ENCODE measurements around the gene GIMAP7. TPM values are rescaled to one million over a fixed set of nuclear protein-coding genes. Genes with fewer than 3 reads are reported as not detected.

Gene GIMAP7
- total and polyA plus RNA-seq, 7 donors = 10.7 to 23.7 (median 15.0) TPM

DNA sequence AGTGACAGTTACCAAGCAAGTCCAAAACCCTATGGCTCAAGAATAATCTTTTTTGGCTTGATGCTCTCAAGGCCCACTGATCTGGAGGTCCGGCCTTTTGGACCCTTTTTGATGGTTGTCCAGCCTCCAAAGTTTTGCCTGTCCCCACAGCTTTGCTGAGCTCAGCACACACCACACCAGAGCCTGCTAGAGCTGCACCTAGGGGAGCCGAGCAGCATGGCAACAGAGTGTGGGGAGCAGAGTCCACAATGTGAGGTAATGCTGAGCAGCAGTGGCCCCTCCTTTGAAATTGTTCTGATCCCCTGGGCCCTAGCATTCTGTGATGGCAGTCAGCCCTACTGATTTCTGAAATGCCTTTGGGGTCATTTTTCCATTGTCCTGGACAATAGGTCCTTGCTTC, 9.3 kb downstream of the GIMAP7 start:
- no peak for ATAC-seq
- TF ChIP-seq, protein P1, sequence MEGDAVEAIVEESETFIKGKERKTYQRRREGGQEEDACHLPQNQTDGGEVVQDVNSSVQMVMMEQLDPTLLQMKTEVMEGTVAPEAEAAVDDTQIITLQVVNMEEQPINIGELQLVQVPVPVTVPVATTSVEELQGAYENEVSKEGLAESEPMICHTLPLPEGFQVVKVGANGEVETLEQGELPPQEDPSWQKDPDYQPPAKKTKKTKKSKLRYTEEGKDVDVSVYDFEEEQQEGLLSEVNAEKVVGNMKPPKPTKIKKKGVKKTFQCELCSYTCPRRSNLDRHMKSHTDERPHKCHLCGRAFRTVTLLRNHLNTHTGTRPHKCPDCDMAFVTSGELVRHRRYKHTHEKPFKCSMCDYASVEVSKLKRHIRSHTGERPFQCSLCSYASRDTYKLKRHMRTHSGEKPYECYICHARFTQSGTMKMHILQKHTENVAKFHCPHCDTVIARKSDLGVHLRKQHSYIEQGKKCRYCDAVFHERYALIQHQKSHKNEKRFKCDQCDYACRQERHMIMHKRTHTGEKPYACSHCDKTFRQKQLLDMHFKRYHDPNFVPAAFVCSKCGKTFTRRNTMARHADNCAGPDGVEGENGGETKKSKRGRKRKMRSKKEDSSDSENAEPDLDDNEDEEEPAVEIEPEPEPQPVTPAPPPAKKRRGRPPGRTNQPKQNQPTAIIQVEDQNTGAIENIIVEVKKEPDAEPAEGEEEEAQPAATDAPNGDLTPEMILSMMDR (IDR thresholded peaks at IDR 0.05) = no peak
- Histone ChIP-seq H3K27ac (no peak overlapping the region), H3K4me3 (no peak overlapping the region), H3K9me3 (peaks cover 12% of the 10 kb centered on the region), H3K4me1 (no peaks in the 10 kb centered on the region), H3K36me3 (ENCODE audit: insufficient read depth in 1 of 2, low read depth in 1 of 2) (no peaks in the 10 kb centered on the region), H3K27me3 (ENCODE audit: insufficient read depth in 3 of 3, low read length in 2 of 3) (no peaks in the 10 kb centered on the region)
- intact Hi-C loops (cut with DNase I) = no loop called here
- WGBS, 3 donors = 22 to 66% (median 34%) methylated on average over 2 of the region's 2 CpGs
- DNase-seq = no peak

DNA sequence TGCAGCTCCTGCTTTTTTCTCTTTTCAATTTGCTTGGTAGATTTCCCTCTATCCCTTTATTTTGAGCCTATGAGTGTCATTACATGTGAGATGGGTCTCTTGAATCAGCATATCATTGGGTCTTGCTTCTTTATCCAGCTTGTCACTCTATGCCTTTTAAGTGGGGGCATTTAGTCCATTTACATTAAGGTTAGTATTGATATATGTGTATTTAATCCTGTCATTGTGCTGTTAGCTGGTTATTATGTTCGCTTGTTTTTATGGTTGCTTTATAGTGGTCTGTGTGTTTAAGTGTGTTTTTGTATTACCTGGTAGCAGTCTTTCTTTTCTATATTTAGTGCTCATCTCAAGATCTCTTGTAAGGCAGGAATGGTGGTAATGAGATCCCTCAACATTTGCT, 17.0 kb downstream of the GIMAP7 start:
- TF ChIP-seq, protein P1 (IDR thresholded peaks at IDR 0.05) = no peak
- no peak for ATAC-seq
- intact Hi-C loops (cut with DNase I) = no loop called here
- no peak for DNase-seq
- H3K4me1 ChIP-seq = no peaks in the 10 kb centered on the region
- no peaks in the 10 kb centered on the region for H3K27me3 ChIP-seq (ENCODE audit: insufficient read depth in 3 of 3, low read length in 2 of 3)
- no peak overlapping the region for H3K4me3 ChIP-seq
- no peak overlapping the region for H3K27ac ChIP-seq
- H3K36me3 ChIP-seq (ENCODE audit: insufficient read depth in 1 of 2, low read depth in 1 of 2) = no peaks in the 10 kb centered on the region
- 69 to 87% (median 82%) methylated on average over 1 of the region's 1 CpG for WGBS, 3 donors
- H3K9me3 ChIP-seq = peaks cover 19% of the 10 kb centered on the region

DNA sequence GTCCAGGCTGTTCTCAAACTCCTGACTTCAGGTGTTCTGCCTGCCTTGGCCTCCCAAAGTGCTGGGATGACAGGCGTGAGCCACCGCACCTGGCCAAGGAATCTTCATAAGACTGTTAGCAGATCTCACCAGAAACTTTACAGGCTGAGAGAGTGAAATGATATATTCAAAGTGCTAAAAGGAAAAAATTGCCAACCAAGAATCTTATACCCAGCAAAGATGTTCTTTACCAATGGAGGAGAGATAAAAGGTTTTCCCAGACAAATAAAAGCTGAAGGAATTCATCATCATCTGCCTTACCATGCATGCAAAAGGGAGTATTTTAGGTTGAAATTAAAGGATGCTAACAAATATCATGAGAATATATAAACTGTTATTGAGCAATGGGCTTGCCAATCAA, 23.6 kb downstream of the GIMAP7 start:
- H3K4me1 ChIP-seq = no peaks in the 10 kb centered on the region
- WGBS, 3 donors = 94 to 96% (median 96%) methylated on average over 2 of the region's 2 CpGs
- TF ChIP-seq, protein P1 (IDR thresholded peaks at IDR 0.05) = no peak
- ATAC-seq = no peak
- peaks cover 6% of the 10 kb centered on the region for H3K9me3 ChIP-seq
- intact Hi-C loops (cut with DNase I) = no loop called here
- no peak overlapping the region for H3K4me3 ChIP-seq
- no peaks in the 10 kb centered on the region for H3K36me3 ChIP-seq (ENCODE audit: insufficient read depth in 1 of 2, low read depth in 1 of 2)
- H3K27ac ChIP-seq = no peak overlapping the region
- H3K27me3 ChIP-seq (ENCODE audit: insufficient read depth in 3 of 3, low read length in 2 of 3) = no peaks in the 10 kb centered on the region
- no peak for DNase-seq

DNA sequence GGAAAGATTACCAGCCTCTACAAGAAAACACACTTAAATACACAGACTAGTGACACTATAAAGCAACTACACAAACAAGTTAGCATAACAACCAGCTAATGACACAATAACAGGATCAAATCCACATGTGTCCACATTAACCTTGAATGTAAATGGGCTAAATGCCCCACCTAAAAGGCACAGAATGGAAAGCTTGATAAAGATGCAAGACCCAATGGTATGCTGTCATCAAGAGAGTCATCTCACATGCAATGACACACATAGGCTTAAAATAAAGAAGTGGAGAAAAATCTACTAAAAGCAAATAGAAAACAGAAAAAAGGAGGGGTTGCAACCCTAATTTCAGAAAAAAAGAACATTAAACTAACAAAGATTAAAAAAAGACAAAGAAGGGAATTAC, 38.5 kb downstream of the GIMAP7 start:
- Histone ChIP-seq H3K27ac (no peak overlapping the region), H3K27me3 (ENCODE audit: insufficient read depth in 3 of 3, low read length in 2 of 3) (no peaks in the 10 kb centered on the region), H3K9me3 (peaks cover 6% of the 10 kb centered on the region), H3K4me3 (no peak overlapping the region), H3K36me3 (ENCODE audit: insufficient read depth in 1 of 2, low read depth in 1 of 2) (no peaks in the 10 kb centered on the region), H3K4me1 (no peaks in the 10 kb centered on the region)
- ATAC-seq = no peak
- TF ChIP-seq, protein P1 (IDR thresholded peaks at IDR 0.05) = no peak
- no peak for DNase-seq
- intact Hi-C loops (cut with DNase I) = no loop called here

DNA sequence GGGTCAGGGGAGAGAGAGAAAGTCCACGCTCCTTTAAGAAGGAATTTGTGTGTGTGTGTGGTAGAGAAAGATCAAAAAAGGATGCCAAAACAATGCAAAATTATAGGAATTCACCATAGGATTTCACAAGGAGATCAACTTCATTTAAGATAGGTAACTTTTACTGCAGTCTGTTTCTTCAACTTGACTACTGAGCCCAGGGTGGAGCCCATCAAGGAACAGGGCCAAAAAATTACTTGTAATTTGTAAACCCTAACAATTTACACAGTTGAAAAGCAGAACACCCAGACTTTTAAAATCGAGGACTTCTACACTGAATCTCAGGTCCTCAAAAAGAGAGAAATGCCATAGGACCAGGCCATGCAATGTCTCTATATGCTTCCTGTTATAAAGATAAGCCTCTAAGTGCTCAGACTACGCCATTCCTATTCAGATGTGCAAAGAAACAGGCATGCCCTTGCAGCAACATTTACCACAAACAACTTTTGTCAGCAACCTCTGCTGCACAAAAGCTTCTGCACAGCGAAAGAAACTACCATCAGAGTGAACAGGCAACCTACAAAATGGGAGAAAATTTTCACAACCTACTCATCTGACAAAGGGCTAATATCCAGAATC, 42.0 kb downstream of the GIMAP7 start:
- WGBS, 3 donors = 37 to 45% (median 43%) methylated on average over 4 of the region's 4 CpGs
- ATAC-seq = no peak

More for the DNA sequence above, 42.0 kb downstream of the GIMAP7 start:
- Histone ChIP-seq H3K36me3 (ENCODE audit: insufficient read depth in 1 of 2, low read depth in 1 of 2) (no peaks in the 10 kb centered on the region), H3K27ac (no peak overlapping the region), H3K4me3 (no peak overlapping the region), H3K9me3 (peaks cover 2% of the 10 kb centered on the region), H3K4me1 (no peaks in the 10 kb centered on the region), H3K27me3 (ENCODE audit: insufficient read depth in 3 of 3, low read length in 2 of 3) (no peaks in the 10 kb centered on the region)
- TF ChIP-seq, protein P1 (IDR thresholded peaks at IDR 0.05) = no peak
- intact Hi-C loops (cut with DNase I) = no loop called here
- no peak for DNase-seq

Measured in psoas muscle (tissue), 8 donors.